GM12873 (cell line): ENCODE results near the gene TFRC.

Experiments used
- CTCF ChIP-seq: IDR thresholded peaks from 2 replicates; pipeline ENCODE4 v1.5.1; 2012; ENCODE audit warnings: low read depth, mild to moderate bottlenecking, moderate library complexity, low read length, control low read depth; ENCODE audit not compliant: insufficient read depth; ENCODE audit errors: missing control alignments

Gene TFRC

GRCh38 chr3:196008929-196009328 lies 73.0 kb downstream of the TFRC start:
- TF ChIP-seq CTCF: no peak

GRCh38 chr3:196008387-196008786 lies 73.5 kb downstream of the TFRC start:
- TF ChIP-seq CTCF: no peak

- TF ChIP-seq CTCF: no peak
These were observed 74.0 kb downstream of the TFRC start for GRCh38 chr3:196007744-196008335.

- no peak for TF ChIP-seq CTCF
These were observed 78.3 kb downstream of the TFRC start for GRCh38 chr3:196003611-196004010.

- TF ChIP-seq CTCF: no peak
These were observed 82.0 kb downstream of the TFRC start for GRCh38 chr3:195999896-196000295.
